ENCODE data around the gene PTCD3.

Gene PTCD3

DNA sequence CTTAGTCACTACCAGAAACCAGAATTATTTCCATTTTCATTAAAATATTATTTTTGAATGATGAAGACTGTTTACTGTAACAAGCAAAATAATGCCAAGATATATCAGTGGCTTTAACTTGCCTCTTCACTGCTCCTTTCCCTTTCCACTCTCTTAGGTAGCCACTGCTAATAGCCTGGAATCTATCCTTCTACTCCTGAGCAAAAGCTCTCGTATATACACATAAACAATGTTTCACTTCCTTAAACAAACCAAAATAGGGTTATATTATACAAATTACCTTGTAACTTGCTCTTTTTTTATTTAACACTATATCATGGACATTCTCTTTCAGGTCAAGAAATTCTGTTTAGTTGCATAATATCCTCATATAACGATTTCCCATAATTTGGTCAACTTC lies 68.4 kb downstream of the PTCD3 start:
- DNase-seq (ENCODE audit: extremely low read depth, low read depth): no peak
- TF ChIP-seq, protein P1, sequence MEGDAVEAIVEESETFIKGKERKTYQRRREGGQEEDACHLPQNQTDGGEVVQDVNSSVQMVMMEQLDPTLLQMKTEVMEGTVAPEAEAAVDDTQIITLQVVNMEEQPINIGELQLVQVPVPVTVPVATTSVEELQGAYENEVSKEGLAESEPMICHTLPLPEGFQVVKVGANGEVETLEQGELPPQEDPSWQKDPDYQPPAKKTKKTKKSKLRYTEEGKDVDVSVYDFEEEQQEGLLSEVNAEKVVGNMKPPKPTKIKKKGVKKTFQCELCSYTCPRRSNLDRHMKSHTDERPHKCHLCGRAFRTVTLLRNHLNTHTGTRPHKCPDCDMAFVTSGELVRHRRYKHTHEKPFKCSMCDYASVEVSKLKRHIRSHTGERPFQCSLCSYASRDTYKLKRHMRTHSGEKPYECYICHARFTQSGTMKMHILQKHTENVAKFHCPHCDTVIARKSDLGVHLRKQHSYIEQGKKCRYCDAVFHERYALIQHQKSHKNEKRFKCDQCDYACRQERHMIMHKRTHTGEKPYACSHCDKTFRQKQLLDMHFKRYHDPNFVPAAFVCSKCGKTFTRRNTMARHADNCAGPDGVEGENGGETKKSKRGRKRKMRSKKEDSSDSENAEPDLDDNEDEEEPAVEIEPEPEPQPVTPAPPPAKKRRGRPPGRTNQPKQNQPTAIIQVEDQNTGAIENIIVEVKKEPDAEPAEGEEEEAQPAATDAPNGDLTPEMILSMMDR (IDR thresholded peaks at IDR 0.05; ENCODE audit: low read depth, low read length, missing control alignments): no peak
- no peak overlapping the region for H3K4me3 ChIP-seq (replicated peaks; ENCODE audit: low read depth, low read length)

DNA sequence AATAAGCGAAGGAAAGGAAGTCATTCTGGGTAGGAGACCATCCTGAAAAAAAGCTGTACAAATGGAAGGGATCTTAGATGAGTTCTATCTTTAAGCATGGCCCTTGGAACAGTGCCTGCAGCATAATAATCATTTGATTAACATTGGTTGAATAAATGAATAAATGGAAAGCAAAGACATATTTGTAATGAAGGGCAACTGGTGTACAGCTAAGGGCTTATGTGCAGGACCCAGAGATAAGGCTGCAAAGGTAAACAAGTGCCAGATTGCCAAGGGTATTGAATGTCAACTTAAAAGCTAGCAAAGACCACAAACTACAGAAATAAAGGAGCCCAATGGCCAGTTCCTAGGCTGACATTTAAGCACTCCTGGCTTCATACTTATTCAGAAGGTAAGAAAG lies 69.8 kb downstream of the PTCD3 start:
- H3K4me3 ChIP-seq (replicated peaks; ENCODE audit: low read depth, low read length): no peak overlapping the region
- TF ChIP-seq, protein P1 (IDR thresholded peaks at IDR 0.05; ENCODE audit: low read depth, low read length, missing control alignments): no peak
- DNase-seq (ENCODE audit: extremely low read depth, low read depth): no peak

DNA sequence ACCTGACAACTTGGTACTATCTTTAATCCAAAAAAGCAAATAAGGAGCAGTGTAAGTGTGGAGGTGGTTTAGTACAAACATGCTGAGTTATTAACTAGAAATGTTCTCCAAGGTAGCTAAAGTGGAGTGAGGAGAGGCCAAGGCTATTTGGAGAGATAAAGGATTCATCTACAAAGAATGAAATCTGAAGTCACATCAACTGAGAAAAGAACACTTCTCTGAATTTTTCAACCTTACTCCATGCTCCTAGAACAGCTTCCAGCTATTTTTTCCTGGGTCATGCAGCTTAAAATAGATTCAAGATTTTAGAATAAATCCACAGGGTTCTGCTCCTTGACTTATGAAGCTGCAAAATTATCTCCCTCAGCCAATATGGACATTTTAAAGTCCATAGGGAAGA lies 70.6 kb downstream of the PTCD3 start:
- H3K4me3 ChIP-seq (replicated peaks; ENCODE audit: low read depth, low read length): no peak overlapping the region
- TF ChIP-seq, protein P1 (IDR thresholded peaks at IDR 0.05; ENCODE audit: low read depth, low read length, missing control alignments): no peak
- no peak for DNase-seq (ENCODE audit: extremely low read depth, low read depth)

DNA sequence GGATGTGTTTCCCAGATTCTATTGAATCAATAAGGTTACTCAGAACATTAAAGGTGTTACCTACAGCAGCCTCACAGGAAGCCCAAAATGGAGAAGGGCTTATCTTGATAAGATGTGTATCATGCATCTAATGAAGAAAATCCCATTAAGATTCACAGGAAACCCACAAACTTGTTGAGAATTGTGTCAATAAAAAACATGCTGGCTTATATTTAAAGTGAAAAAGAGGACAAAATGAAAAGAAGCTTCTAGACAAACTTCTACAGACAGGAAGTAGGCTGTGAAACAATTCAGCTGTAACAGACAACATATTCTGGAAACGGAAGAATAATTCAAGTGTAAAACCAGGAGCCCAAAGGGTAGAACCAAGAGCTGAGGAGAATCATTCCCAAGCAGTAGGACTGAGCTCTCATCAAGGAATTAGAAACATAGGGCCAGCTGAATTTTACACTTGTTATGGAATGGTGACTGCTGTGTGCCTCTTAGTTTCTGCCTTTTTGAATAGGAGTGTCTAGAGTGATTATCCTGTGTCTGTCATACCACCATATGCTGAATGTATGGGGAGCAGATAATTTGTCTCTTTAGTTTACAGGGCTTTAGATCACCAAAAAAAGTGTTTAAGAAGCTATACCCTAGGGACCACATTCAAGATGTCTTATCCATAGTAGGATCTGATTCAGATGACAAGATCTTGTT lies 79.6 kb downstream of the PTCD3 start:
- no peak overlapping the region for H3K4me3 ChIP-seq (replicated peaks; ENCODE audit: low read depth, low read length)

DNA sequence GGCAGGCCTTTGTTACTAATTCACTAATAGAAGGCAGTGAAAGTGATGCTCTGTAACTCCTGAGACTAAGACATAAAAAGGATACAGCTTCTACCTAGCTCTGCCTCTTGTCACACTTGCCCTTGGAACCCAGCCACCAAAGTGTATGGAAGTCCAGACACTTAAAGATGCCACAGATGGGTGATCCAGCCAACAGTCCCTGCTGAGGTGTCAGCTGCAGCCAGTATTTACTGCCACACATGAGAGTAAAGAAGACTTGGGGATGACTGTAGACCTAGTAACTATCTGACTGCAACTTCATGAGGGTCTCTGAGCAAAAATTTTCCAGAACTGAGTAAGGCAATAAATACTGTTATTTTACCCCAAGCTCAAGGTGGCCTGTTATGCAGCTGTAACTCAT lies 80.4 kb downstream of the PTCD3 start:
- no peak overlapping the region for H3K4me3 ChIP-seq (replicated peaks; ENCODE audit: low read depth, low read length)
- TF ChIP-seq, protein P1 (IDR thresholded peaks at IDR 0.05; ENCODE audit: low read depth, low read length, missing control alignments): no peak
- DNase-seq (ENCODE audit: extremely low read depth, low read depth): no peak

More for the DNA sequence above, 79.6 kb downstream of the PTCD3 start:
- no peak for DNase-seq (ENCODE audit: extremely low read depth, low read depth)
- TF ChIP-seq, protein P1 (IDR thresholded peaks at IDR 0.05; ENCODE audit: low read depth, low read length, missing control alignments): no peak

DNA sequence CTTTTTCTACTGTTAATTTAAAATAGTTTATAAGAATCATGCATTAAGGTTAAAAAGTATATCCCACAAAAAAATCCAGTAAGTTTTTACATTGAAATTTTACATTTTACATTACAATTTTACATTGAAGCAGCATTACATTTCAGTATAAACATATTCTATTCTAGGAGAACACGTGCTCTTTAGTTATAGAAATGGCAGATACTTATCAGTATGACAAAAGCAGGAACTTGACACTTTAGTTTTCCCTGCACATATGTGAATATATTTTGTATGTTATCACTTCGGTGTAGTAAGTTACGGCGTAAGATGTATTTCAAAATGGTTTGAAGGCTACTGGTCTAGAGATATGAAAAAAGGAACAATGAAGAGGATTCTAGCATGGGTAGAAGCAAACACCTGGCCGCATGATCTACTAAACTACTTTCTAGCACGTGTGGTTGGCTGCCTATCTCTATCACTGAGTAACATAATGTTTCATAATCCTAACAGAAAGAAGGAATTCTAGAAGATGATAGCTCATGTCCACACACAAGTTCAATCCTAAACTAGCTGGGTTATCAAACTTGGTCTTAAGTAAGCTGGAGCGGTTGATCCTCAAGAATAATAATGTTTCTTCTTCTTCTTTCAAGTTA lies 83.9 kb downstream of the PTCD3 start:
- H3K4me3 ChIP-seq (replicated peaks; ENCODE audit: low read depth, low read length): no peak overlapping the region
- TF ChIP-seq, protein P1 (IDR thresholded peaks at IDR 0.05; ENCODE audit: low read depth, low read length, missing control alignments): no peak
- no peak for DNase-seq (ENCODE audit: extremely low read depth, low read depth)

Data from HFF-Myc (cell line).